Glutamatergic neuron (in vitro differentiated cells): ENCODE data around the gene OR1E2. TPM values are rescaled to one million over a fixed set of nuclear protein-coding genes. Genes with fewer than 3 reads are reported as not detected.
A peak's percentile ranks its signal among the peaks of the same experiment; 100 is the strongest.
"Not testable (repeated sequence)": the region's sequence is repeated elsewhere in the genome, so short reads cannot be mapped to it uniquely, and the experiment has no call there.

ENCODE experiments used
- DNase-seq: peaks from one replicate; pipeline ENCODE4 v3.0.0; 2022
- H3K27ac Mint-ChIP-seq: one replicate; pipeline ENCODE4 v1.8.0; 2020; ENCODE audit warnings: mild to moderate bottlenecking, mixed read lengths, inconsistent platforms; ENCODE audit not compliant: unreplicated experiment
- H3K27me3 Mint-ChIP-seq: one replicate; pipeline ENCODE4 v1.8.0; 2020; ENCODE audit warnings: mild to moderate bottlenecking, moderate library complexity, mixed read lengths, inconsistent platforms; ENCODE audit not compliant: unreplicated experiment
- H3K36me3 Mint-ChIP-seq: one replicate; pipeline ENCODE4 v1.8.0; 2020; ENCODE audit warnings: mild to moderate bottlenecking, mixed read lengths, inconsistent platforms; ENCODE audit not compliant: unreplicated experiment
- H3K4me1 Mint-ChIP-seq: one replicate; pipeline ENCODE4 v1.8.0; 2020; ENCODE audit warnings: mild to moderate bottlenecking, low read depth, mixed read lengths, inconsistent platforms; ENCODE audit not compliant: unreplicated experiment
- H3K4me3 Mint-ChIP-seq: one replicate; pipeline ENCODE4 v1.8.0; 2020; ENCODE audit warnings: mild to moderate bottlenecking, mixed read lengths, inconsistent platforms; ENCODE audit not compliant: unreplicated experiment
- H3K9me3 Mint-ChIP-seq: one replicate; pipeline ENCODE4 v1.8.0; 2020; ENCODE audit warnings: mild to moderate bottlenecking, moderate library complexity, mixed read lengths, inconsistent platforms; ENCODE audit not compliant: unreplicated experiment
- CTCF ChIP-seq: fragments of 200-600 bp; sonication (generic); IDR thresholded peaks from one replicate; pipeline ENCODE4 v1.5.0; 2021; ENCODE audit not compliant: partially characterized antibody, unreplicated experiment
- total RNA-seq: library from RNA; stranded (reverse); fragmentation: NEBNext Ultra II Directional; extraction: Animal tissue kit (Norgen Biotek cat#: 25700); gene quantifications from one replicate; pipeline ENCODE4 v1.2.1, GENCODE V29; 2021; ENCODE audit not compliant: unreplicated experiment

The OR1E2 gene
- total RNA-seq, 1 donor from 2014 or later, result not detected

- Mint-ChIP-seq H3K27me3 (no peaks in the 10 kb centered on the region), H3K9me3 (no peaks in the 10 kb centered on the region), H3K36me3 (no peaks in the 10 kb centered on the region), H3K27ac (no peak overlapping the region), H3K4me3 (no peak overlapping the region), H3K4me1 (no peaks in the 10 kb centered on the region)
- no peak for DNase-seq
- no peak for TF ChIP-seq CTCF
Observed at GRCh38 chr17:3400055-3400454, 33.6 kb downstream of the OR1E2 start.

GRCh38 chr17:3398310-3398709, 35.3 kb downstream of the OR1E2 start, which contains the start of gene OR1E1:
TSS of gene OR1E1 (minus strand) at chr17:3398410. CDS start at chr17:3398410, 0 bp downstream.
- Mint-ChIP-seq H3K27me3 (no peaks in the 10 kb centered on the region), H3K9me3 (no peaks in the 10 kb centered on the region), H3K36me3 (no peaks in the 10 kb centered on the region), H3K4me1 (no peaks in the 10 kb centered on the region), H3K27ac (no peak within 1 kb of the TSS), H3K4me3 (no peak within 1 kb of the TSS)
- no peak for DNase-seq
- no peak for TF ChIP-seq CTCF

- H3K9me3 Mint-ChIP-seq, H3K36me3 Mint-ChIP-seq, H3K4me1 Mint-ChIP-seq, DNase-seq, H3K4me3 Mint-ChIP-seq, H3K27me3 Mint-ChIP-seq, H3K27ac Mint-ChIP-seq: not testable (repeated sequence)
Observed at GRCh38 chr17:3397801-3398200, 35.8 kb downstream of the OR1E2 start.

- Mint-ChIP-seq H3K27me3 (peaks cover 4% of the 10 kb centered on the region), H3K27ac (no peak overlapping the region), H3K4me1 (no peaks in the 10 kb centered on the region), H3K4me3 (no peak overlapping the region), H3K9me3 (peaks cover 2% of the 10 kb centered on the region), H3K36me3 (peaks cover 5% of the 10 kb centered on the region)
- DNase-seq, result no peak
- TF ChIP-seq CTCF, result no peak
Observed at GRCh38 chr17:3389791-3390190, 43.9 kb downstream of the OR1E2 start.

- TF ChIP-seq CTCF, result no peak
- Mint-ChIP-seq H3K36me3 (peaks cover 5% of the 10 kb centered on the region), H3K9me3 (peaks cover 2% of the 10 kb centered on the region), H3K27me3 (peaks cover 7% of the 10 kb centered on the region), H3K4me1 (no peaks in the 10 kb centered on the region), H3K4me3 (peak within 1 kb of the TSS; percentile 81), H3K27ac (no peak within 1 kb of the TSS)
- peak; percentile 29 for DNase-seq
Observed at GRCh38 chr17:3385869-3386816, 47.5 kb downstream of the OR1E2 start, which contains the start of gene OR3A2. TSS of gene OR3A2 (minus strand) at chr17:3386308.

Other genes starting within 250 kb of the OR1E2 start
- not detected for gene OR1A2, start 236.3 kb downstream of the OR1E2 start, total RNA-seq
- gene OR1A1, start 226.2 kb downstream of the OR1E2 start, total RNA-seq, result not detected
- 0.59 TPM for gene OR3A1, start 135.5 kb downstream of the OR1E2 start, total RNA-seq
- gene OR3A2, start 47.5 kb downstream of the OR1E2 start, total RNA-seq, result 2.6 TPM
- gene OR1E1, start 35.4 kb downstream of the OR1E2 start, total RNA-seq, result not detected
- not detected for gene OR3A3, start 22.5 kb downstream of the OR1E2 start, total RNA-seq
- gene SPATA22, start 38.0 kb upstream of the OR1E2 start, total RNA-seq, result not detected
- gene ASPA, start 42.2 kb upstream of the OR1E2 start, total RNA-seq, result not detected
- gene TRPV3, start 124.0 kb upstream of the OR1E2 start, total RNA-seq, result 0.74 TPM
- 29.8 TPM for gene TRPV1, start 175.6 kb upstream of the OR1E2 start, total RNA-seq
- 35.5 TPM for gene SHPK, start 202.4 kb upstream of the OR1E2 start, total RNA-seq
- gene CTNS, start 202.9 kb upstream of the OR1E2 start, total RNA-seq, result 17.2 TPM
- 91.4 TPM for gene TAX1BP3, start 234.7 kb upstream of the OR1E2 start, total RNA-seq
- gene EMC6, start 235.0 kb upstream of the OR1E2 start, total RNA-seq, result 44.4 TPM